GM13976 (cell line): Measurements from ENCODE around the gene TMEM245.

Source experiments
- DNase-seq: peaks from one replicate; pipeline ENCODE4 v3.0.0; 2012; ENCODE audit warnings: low spot score
- in situ Hi-C: fragments of 300-500 bp; cut with MboI; formaldehyde crosslinking; loops from one replicate; pipeline ENCODE4 v1.12.0; 2022; ENCODE audit warnings: low sequenced_read_pairs, mixed read lengths, inconsistent platforms; ENCODE audit not compliant: unreplicated experiment
- TF ChIP-seq, protein P1 (sequence below): IDR thresholded peaks from 2 replicates; pipeline ENCODE4 v1.5.1; 2012; ENCODE audit warnings: borderline replicate concordance, mild to moderate bottlenecking; ENCODE audit not compliant: insufficient read depth; ENCODE audit errors: extremely low read depth, missing control alignments, control extremely low read depth

TMEM245 gene

DNA sequence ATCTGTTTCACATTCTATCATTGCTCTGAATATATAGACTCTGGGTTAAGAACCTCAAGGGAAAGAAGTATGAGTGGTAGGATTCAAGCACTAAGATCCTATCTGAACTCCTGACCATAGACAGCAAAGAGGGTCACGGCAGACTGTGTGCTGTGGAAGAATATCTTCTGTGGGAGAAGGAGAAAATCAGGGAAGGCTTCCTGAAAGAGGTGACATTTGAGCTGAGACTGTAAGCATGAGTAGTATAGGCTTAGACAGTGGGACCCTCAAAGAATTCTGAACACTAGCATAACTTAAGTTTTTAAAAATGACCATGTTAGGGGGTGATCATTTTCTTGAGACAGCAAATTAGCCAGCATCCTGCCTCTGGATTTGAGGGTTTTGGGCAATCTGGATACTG, 43.4 kb upstream of the TMEM245 start:
- in situ Hi-C loops: no loop called here
- DNase-seq: no peak
- TF ChIP-seq, protein P1, sequence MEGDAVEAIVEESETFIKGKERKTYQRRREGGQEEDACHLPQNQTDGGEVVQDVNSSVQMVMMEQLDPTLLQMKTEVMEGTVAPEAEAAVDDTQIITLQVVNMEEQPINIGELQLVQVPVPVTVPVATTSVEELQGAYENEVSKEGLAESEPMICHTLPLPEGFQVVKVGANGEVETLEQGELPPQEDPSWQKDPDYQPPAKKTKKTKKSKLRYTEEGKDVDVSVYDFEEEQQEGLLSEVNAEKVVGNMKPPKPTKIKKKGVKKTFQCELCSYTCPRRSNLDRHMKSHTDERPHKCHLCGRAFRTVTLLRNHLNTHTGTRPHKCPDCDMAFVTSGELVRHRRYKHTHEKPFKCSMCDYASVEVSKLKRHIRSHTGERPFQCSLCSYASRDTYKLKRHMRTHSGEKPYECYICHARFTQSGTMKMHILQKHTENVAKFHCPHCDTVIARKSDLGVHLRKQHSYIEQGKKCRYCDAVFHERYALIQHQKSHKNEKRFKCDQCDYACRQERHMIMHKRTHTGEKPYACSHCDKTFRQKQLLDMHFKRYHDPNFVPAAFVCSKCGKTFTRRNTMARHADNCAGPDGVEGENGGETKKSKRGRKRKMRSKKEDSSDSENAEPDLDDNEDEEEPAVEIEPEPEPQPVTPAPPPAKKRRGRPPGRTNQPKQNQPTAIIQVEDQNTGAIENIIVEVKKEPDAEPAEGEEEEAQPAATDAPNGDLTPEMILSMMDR: no peak

DNA sequence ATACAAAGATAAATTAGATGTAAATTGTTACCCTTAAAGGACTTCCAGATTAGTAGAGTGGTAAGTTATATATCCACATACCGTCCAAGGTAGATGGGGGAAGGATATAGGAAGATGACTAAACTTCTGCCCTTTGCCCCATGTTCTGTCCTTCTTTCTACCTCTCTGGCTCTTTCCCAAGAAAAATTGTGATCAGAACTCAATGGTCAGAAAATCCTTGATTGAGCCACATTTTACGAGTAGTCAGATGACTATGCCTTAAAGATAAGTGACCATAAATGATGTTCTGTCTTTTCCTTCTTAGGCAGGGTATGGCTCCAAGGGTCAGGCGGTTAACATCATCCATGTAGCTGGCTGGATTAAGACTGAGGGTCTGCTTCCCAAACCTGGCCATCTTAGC, 42.9 kb upstream of the TMEM245 start:
- TF ChIP-seq, protein P1: no peak
- no peak for DNase-seq
- in situ Hi-C loops: no loop called here

DNA sequence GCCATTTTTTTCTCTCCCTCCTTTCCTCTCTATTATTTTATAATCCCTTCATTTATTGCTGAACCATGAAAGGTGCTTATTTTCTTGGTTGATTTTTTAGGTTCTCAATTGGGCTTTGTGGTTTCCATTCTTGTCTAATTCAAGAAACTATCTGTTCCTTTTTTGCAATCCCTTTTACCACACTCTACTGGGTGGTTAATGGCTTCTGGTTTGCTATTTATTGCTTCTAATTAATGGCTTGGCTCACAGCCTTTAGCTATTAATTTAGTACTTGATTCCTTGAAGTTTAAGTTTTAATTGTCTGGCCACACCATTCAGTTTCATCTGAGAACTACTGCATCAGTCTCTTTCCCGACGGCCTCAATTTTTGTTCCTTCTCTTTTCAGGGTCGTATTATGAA, 41.7 kb upstream of the TMEM245 start:
- in situ Hi-C loops: no loop called here
- DNase-seq: no peak
- TF ChIP-seq, protein P1: no peak

DNA sequence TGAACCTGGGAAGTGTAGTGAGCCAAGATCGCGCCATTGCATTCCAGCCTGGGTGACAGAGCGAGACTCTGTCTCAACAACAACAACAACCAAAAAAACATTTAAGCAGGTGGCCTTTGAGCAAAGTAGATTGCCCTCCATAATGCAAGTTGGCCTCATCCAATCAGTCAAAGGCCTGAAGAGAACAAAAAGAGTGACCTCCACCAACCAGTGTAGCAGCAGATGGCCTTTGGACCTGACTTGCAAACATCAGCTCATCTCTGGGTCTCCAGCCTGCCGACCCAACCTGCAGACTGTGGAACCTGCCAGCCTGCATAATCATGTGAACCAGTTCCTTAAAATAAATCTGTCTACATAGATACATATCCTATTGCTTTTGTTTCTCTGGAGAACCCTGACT, 39.8 kb upstream of the TMEM245 start:
- in situ Hi-C loops: no loop called here
- no peak for DNase-seq

DNA sequence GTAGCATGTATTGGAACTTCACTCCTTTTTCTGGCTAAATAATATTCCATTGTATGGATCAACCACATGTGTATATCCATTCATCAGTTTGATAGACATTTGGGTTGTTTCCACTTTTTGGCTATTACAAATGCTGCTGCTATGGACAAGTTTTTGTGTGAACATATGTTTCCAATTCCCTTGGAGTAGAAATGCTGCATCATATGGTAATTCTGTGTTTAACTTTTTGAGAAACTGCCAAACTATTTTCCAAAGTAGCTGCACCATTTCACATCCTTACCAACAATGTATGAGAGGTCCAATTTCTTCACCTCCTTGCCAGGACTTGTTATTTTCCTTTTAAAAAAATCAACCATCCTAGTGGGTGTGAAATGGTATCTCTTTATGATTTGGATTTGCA, 38.9 kb upstream of the TMEM245 start:
- DNase-seq: no peak
- in situ Hi-C loops: no loop called here
- TF ChIP-seq, protein P1: no peak

More for the DNA sequence above, 39.8 kb upstream of the TMEM245 start:
- TF ChIP-seq, protein P1: no peak

DNA sequence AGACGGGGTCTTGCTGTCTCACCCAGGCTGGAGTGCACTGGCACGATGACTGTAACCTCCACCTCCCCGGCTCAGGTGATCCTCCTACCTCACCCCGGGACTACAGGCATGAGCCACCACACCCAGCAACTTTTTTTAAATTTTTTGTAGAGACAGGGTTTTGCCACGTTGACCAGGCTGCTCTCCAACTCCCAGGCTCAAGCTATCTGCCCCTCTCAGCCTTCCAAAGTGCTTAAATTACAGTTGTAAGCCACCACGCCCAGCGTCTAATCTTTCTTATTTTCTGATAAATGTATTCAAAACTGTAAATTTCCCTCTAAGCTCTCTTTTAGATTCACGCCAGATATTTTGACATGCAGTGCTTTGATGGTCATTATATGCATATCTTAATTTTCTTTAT, 37.0 kb upstream of the TMEM245 start:
- no peak for DNase-seq
- in situ Hi-C loops: no loop called here
- TF ChIP-seq, protein P1: no peak
